Kasumi-1 (cell line): ENCODE results near the gene COA1.
"Not testable (repeated sequence)": the region's sequence is repeated elsewhere in the genome, so short reads cannot be mapped to it uniquely, and the experiment has no call there.

ENCODE experiments used
- DNase-seq, 2 experiments: peaks; one replicate each; lab custom pipeline; 2025; lab: John Stamatoyannopoulos, UW

The COA1 gene

DNA sequence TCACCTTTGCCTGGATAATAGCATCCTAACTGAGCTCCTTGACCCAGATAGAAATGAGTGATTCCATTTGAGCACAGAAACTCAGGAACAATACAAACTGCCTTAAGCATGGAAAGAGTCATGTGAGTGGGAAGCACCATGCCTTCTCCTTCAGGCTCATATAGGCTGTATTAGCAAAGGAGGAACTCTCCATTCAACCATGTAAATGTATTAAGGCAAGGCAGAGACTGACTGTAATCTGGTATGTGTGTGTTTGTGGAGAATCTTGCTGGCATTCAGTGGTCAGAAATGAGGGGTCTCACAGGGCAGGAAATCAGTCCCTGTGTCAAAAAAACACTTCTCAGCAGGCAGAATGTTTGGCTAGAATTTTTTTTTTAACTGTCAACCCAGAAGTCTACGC is 40.2 kb downstream of the COA1 start:
- no peak for DNase-seq

DNA sequence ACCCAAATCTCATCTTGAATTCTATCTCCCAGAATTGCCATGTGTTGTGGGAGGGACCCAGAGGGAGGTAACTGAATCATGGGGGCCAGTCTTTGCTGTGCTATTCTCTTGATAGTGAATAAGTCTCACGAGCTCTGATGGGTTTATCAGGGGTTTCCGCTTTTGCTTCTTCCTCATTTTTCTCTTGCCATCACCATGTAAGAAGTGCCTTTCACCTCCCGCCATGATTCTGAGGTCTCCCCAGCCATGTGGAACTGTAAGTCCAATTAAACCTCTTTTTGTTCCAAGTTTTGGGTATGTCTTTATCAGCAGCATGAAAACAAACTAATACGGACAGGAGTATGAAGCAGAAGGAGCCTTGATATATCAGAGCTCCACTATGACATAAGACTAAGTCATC is 41.5 kb downstream of the COA1 start:
- not testable (repeated sequence) for DNase-seq

GRCh38 chr7:43686991-43687390 is 42.3 kb downstream of the COA1 start:
- DNase-seq: no peak

DNA sequence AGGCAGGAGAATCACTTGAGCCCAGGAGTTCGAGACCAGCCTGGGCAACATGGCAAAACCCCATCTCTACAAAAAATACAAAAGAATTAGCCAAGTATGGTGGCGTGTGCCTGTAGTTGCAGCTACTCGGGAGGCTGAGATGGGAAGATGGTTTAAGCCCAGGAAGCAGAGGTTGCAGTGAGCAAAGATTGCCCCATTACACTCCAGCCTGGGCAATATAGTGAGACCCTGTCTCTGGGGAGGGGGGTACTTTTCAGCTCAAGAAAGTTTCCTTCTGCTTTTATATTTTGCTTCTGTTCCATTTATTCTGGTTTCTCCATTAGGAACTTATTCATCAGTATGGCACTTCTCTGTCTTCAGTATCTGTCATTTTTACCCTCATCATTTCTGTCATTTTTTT is 48.6 kb downstream of the COA1 start:
- DNase-seq: no peak

DNA sequence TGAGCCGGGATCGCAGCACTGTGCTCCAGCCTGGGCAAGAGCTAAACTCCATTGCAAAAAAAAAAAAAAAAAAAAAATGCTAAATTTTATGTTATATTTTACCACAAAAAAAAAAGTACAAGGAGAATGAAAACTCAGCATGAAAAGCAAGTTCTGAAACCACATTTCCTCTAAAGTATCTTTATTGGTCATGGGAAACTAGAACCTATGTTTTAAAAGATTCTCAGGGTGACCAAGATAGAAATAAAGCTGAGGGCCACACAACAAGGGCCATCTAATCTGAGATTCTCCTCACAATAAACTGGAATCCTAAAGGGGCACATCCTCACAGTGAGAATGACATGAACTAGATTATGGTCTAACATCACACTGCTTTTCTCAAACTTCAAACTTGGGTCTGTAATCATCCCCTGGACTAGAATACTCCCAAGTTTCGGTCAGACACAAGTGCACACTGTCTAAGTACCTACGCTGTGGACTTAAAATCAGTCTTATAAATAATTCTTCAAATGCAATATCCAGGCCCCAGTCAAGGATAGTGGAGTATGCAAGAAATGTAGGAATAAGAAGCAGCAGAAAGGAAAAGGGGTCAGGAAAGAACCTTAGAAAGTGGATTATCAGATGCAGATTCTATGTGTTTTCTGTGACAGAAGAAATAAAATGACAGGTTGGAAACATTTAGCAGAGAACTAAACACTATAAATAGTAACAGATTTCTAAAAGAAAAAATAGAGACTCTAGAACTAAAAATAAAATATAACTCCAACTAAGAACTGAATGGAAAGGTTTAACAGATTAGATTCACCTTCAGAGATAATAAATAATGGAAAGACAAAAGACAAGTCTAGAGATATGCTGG is 49.9 kb downstream of the COA1 start:
- DNase-seq: no peak

DNA sequence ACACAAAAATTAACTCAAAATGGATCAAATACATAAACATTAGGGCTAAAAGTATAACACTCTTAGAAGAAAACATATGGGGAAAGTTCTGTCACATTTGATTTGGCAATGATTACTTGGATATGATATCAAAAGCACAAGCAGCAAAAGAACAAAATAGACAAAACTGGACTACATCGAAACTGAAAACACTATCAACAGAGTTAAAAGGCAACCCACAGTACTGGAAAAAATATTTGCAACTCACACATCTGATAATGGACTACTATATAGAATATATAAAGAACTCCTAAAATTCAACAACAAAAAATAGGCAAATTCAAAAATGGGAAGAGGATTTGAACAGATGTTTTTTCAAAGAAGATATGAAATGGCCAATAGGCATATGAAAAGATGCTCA is 51.0 kb downstream of the COA1 start:
- no peak for DNase-seq

DNA sequence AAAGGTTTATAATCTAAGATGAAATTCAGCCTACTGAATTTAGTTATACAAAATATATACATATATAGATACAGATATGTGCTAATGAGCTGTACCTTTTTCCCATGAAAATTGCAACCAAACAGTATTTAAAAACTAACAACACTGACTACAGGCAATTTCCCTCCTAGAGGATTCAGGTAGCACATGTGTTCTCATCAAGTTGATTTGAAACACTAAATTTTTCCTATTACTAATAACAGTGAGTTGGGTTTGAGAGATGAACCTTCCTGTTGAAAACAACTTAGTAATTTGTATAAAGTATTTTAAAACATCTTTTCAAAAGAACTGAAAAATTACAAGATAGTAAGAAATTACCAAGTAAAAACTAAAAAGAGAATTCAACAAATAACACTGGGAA is 51.5 kb downstream of the COA1 start:
- DNase-seq: no peak

- DNase-seq: no peak
These were observed 54.5 kb downstream of the COA1 start for GRCh38 chr7:43674559-43675436.

DNA sequence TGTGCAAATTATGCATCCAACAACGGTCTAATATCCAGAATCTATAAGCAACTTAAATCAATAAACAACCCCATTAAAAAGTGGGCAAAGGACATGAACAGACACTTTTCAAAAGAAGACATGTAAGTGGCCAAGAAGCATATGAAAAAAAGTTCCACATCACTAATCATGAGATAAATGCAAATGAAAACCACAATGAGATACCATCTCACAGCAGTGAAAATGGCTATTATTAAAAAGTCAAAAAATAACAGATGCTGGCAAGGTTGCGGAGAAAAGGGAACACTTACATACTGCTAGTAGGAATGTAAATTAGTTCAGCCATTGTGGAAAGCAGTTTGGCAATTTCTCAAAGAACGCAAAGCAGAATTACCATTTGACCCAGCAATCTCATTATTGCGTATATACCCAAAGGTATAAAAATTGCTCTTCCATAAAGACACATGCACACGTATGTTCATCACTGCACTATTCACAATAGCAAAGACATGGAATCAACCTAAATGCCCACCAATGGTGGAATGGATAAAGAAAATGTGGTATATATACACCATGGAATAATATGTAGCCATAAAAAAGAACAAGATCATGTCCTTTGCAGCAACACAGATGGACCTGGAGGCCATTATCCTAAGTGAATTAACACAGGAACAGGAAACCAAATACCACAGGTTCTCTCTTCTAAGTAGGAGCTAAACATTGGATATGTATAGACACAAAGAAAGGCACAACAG is 55.9 kb downstream of the COA1 start:
- DNase-seq: not testable (repeated sequence)

DNA sequence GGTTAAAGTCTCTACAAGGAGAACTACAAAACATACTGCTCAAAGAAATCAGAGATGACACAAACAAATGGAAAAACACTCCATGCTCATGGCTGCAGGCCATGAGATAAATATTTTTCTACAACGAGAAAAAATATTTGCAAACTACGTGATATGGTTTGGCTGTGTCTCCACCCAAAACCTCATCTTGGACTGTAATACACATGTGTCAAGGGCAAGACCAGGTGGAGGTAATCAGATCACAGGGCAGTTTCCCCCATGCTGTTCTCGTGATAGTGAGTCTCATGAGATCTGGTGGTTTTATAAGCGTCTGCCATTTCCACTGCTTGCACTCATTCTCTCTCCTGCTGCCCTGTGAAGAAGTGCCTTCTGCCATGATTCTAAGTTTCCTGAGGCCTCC is 57.8 kb downstream of the COA1 start:
- no peak for DNase-seq

DNA sequence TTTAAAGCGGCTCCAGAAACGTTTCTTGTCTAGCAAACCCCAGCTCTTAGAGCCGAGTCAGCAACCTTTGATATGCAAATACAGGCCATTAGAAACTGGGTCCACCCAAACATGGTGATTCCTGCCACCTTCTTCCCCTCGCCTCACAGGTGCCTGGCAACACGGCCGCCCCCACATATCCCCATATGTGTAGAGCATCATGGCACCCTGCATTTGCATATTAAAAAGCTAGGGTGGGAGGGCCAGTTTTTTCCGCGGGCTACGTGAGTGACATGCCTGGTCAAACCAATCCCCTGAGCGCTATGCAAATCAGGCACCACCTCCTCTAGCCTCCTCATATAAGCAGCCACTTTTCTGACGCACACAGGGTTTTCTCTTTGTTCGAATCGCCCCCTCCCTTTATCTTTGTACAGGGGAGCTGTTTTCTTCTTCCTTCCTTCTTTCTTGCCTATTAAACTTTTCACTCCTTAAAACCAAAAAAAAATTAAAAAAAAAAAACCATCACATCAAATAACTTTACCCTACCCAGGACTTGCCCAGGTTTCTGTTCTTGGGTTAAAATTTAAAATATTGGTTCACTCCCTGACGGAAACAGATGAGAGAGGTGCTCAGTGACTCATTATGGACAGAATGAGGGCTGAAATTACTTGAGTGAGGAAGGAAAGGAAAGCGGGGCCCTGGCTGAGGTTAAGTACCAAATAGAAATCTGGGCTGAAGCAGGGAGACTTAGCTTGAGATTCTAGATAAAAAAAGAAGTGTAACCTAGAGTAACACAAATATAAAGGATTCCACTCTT is 59.8 kb downstream of the COA1 start:
- DNase-seq: no peak

GRCh38 chr7:43668035-43668434 is 61.3 kb downstream of the COA1 start:
- DNase-seq: no peak

GRCh38 chr7:43666938-43667337 is 62.4 kb downstream of the COA1 start:
- DNase-seq: no peak

DNA sequence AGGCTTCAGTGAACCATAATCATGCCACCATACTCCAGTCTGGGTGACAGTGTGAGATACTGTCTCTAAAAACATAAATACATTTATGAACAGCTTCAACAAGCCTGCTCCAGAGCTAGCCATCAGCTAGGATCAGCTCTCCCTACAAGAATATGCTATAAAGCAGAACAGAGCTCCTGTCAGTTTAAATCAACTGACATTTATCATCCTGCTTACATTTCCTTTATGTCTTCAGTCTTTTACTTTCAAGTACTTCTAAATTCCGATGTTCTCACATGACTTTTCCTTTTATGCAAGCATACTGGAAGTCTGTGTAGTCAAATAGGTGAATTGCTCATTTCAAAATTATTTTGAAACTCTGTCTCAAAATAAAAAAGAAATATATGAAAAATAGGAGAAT is 64.6 kb downstream of the COA1 start:
- DNase-seq: no peak

DNA sequence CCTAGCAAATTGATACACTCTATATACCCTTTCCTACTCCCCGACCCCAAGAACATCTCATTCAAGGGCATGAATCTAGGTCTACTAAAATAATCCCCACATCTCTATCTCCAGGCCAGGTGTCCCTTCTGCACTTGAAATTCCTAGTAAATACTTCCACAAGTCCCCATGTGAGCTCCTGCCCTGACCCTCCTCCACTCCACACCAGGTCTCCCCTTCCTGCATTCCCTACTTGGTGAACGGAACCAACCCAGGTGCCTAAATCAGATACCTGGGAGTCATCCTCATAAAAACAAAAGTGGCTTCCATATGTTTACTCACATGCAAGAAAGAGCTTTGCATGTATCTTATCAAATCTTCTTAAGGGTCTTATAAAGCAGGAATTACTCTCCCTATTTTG is 69.2 kb downstream of the COA1 start:
- DNase-seq: no peak

DNA sequence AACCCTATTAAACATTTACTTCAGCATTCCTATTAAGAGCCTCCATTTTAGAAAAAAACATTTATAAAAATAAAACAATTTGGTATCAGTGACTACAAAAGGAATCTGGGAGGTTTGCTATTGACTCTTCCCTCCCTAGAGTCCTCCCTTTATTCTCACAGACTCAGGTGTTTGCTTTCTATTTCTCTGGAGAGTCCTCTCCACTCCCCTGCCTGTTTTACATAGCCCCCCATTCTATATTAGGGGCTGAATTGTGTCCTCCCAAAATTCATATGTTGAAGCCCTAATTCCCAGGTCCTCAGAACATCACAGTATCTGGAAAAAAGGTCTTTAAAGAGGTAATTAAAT is 69.8 kb downstream of the COA1 start:
- DNase-seq: no peak

GRCh38 chr7:43658718-43659548 is 70.4 kb downstream of the COA1 start:
- DNase-seq: no peak

- DNase-seq: no peak
These were observed 72.3 kb downstream of the COA1 start for GRCh38 chr7:43656997-43657396.

- DNase-seq: no peak
These were observed 73.7 kb downstream of the COA1 start for GRCh38 chr7:43655584-43655983.

DNA sequence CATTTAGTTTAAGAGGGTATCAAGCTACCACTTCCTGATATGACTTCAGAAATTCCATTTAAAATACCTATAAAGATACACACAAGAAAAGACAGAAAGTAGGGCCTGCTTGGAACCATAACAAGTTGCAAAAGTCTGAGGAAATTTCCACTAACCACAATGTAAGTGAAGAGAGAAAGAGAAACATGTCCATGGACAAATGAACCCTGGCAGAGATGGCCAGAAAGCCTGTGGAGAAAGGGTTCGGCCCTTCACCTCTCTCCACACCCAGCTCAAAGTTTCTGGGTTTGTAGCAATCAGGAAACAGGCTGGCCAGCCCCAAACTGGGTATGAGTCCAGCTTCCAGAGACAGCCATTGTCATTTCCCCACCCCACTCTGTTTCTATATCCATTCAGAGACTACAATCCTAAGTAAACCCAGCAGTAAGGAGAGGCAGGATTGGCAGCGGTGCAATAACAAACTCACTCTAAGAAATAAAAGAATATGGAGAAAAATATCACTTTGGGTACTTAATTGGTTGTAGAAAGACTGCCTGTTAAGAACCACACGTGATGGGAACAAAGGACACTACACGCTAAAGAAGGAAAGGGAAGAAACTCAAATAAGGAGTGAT is 75.3 kb downstream of the COA1 start:
- DNase-seq: no peak
